Natural killer cell (primary cell): ENCODE results near the gene DIP2A. TPM values are rescaled to one million over a fixed set of nuclear protein-coding genes. Genes with fewer than 3 reads are reported as not detected.

Experiments used
- ATAC-seq, 3 donors: fragments of 150-1000 bp in 2 of 3; fragments of 200-7000 bp in 1 of 3; cut with Tn5 transposase; 1 replicate in 1 of 3; 2 replicates in 2 of 3; pipeline ENCODE4 v1.10.0; 2021; ENCODE audit warnings: mild to moderate bottlenecking in 2 of 3, moderate library complexity in 2 of 3
- DNase-seq, 2 donors: peaks; one replicate each; pipeline versions ENCODE4 v3.0.0 to v3.0.0-alpha.2; 2013 to 2021; ENCODE audit warnings: mixed read lengths in 1 of 2
- H3K27ac ChIP-seq: one replicate; pipeline ENCODE4 v1.5.1; 2013; ENCODE audit warnings: mild to moderate bottlenecking, low read length
- H3K27me3 ChIP-seq: one replicate; pipeline ENCODE4 v1.6.1; 2013; ENCODE audit warnings: low read length; ENCODE audit not compliant: control insufficient read depth, insufficient read depth
- H3K36me3 ChIP-seq: one replicate; pipeline ENCODE4 v1.6.1; 2013; ENCODE audit warnings: low read length; ENCODE audit not compliant: control insufficient read depth, insufficient read depth
- H3K4me1 ChIP-seq: one replicate; pipeline ENCODE4 v1.6.1; 2013; ENCODE audit warnings: low read length; ENCODE audit not compliant: control insufficient read depth, insufficient read depth
- H3K4me3 ChIP-seq: one replicate; pipeline ENCODE4 v1.5.1; 2013; ENCODE audit warnings: low read length
- H3K9me3 ChIP-seq: one replicate; pipeline ENCODE4 v1.6.1; 2013; ENCODE audit warnings: low read length; ENCODE audit not compliant: control insufficient read depth, insufficient read depth
- H3K27ac Mint-ChIP-seq, 2 donors: one replicate each; pipeline ENCODE4 v1.8.0; 2022; ENCODE audit warnings: mild to moderate bottlenecking in 2 of 2, mixed read lengths in 2 of 2, moderate library complexity in 1 of 2
- H3K27me3 Mint-ChIP-seq, 2 donors: one replicate each; pipeline ENCODE4 v1.8.0; 2022; ENCODE audit warnings: low read depth in 2 of 2, mixed read lengths in 2 of 2
- H3K36me3 Mint-ChIP-seq: one replicate; pipeline ENCODE4 v1.8.0; 2022; ENCODE audit warnings: mixed read lengths
- H3K4me1 Mint-ChIP-seq, 2 donors: one replicate each; pipeline ENCODE4 v1.8.0; 2022; ENCODE audit warnings: mixed read lengths in 2 of 2
- H3K4me3 Mint-ChIP-seq: one replicate; pipeline ENCODE4 v1.8.0; 2022; ENCODE audit warnings: mild to moderate bottlenecking, moderate library complexity, mixed read lengths
- H3K9me3 Mint-ChIP-seq, 2 donors: one replicate each; pipeline ENCODE4 v1.8.0; 2022; ENCODE audit warnings: mixed read lengths in 2 of 2
- WGBS: methylation state at CpG from one replicate; pipeline ENCODE4 v1.1.7; 2013; ENCODE audit warnings: missing lambda C conversion rate; ENCODE audit not compliant: insufficient coverage; 5-methylcytosine and 5-hydroxymethylcytosine counted together
- intact Hi-C: fragments of 100-400 bp; cut with micrococcal nuclease; formaldehyde crosslinking; loops from one replicate; pipeline ENCODE4 v1.14.2; 2022
- total RNA-seq, 4 donors: library from RNA; stranded (reverse); fragments of 120-200 nt in 1 of 4; gene quantifications; one replicate each; pipeline versions ENCODE4 v1.2.3 to v1.2.4, GENCODE V29; 2013 to 2022
- TF ChIP-seq, protein P1 (sequence below): fragments of 200-600 bp; IDR thresholded peaks from one replicate; pipeline ENCODE4 v1.8.0; 2022; ENCODE audit warnings: antibody characterized with exemption

DIP2A gene
- total RNA-seq, 3 donors from 2014 or later (not counting 1 experiment from before 2014, with no cell fraction given): 166 to 308 (median 170) TPM

- H3K27ac Mint-ChIP-seq: peak overlapping the region; percentile 58 to 92
- no peaks in the 10 kb centered on the region for H3K9me3 ChIP-seq
- TF ChIP-seq, protein P1, sequence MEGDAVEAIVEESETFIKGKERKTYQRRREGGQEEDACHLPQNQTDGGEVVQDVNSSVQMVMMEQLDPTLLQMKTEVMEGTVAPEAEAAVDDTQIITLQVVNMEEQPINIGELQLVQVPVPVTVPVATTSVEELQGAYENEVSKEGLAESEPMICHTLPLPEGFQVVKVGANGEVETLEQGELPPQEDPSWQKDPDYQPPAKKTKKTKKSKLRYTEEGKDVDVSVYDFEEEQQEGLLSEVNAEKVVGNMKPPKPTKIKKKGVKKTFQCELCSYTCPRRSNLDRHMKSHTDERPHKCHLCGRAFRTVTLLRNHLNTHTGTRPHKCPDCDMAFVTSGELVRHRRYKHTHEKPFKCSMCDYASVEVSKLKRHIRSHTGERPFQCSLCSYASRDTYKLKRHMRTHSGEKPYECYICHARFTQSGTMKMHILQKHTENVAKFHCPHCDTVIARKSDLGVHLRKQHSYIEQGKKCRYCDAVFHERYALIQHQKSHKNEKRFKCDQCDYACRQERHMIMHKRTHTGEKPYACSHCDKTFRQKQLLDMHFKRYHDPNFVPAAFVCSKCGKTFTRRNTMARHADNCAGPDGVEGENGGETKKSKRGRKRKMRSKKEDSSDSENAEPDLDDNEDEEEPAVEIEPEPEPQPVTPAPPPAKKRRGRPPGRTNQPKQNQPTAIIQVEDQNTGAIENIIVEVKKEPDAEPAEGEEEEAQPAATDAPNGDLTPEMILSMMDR: no peak
- no peaks in the 10 kb centered on the region for H3K36me3 Mint-ChIP-seq
- peak overlapping the region; percentile 45 for H3K4me3 Mint-ChIP-seq
- H3K4me3 ChIP-seq: no peak overlapping the region
- intact Hi-C loops: no loop called here
- H3K4me1 Mint-ChIP-seq: peaks cover 39 to 68% of the 10 kb centered on the region in 2 donors
- 70% methylated on average over 6 of the region's 6 CpGs for WGBS
- no peak for DNase-seq
- peaks cover 21% of the 10 kb centered on the region for H3K4me1 ChIP-seq
- peaks cover 5% of the 10 kb centered on the region for H3K36me3 ChIP-seq
- peak overlapping the region; percentile 33 for H3K27ac ChIP-seq
- no peaks in the 10 kb centered on the region for H3K27me3 ChIP-seq
- H3K27me3 Mint-ChIP-seq: no peaks in the 10 kb centered on the region
- no peaks in the 10 kb centered on the region for H3K9me3 Mint-ChIP-seq
- ATAC-seq: peak; percentile 73 to 75 (median 73)
Observed at GRCh38 chr21:46472246-46472645, 13.6 kb downstream of the DIP2A start.

- WGBS: 95% methylated on average over 2 of the region's 2 CpGs
- no peaks in the 10 kb centered on the region for H3K27me3 ChIP-seq
- peaks cover 5% of the 10 kb centered on the region for H3K36me3 ChIP-seq
- H3K27ac Mint-ChIP-seq: peak overlapping the region in 1 of 2 donors; percentile 68
- no peaks in the 10 kb centered on the region for H3K9me3 ChIP-seq
- no peak for ATAC-seq
- H3K27me3 Mint-ChIP-seq: no peaks in the 10 kb centered on the region
- H3K9me3 Mint-ChIP-seq: no peaks in the 10 kb centered on the region
- TF ChIP-seq, protein P1: no peak
- no peaks in the 10 kb centered on the region for H3K36me3 Mint-ChIP-seq
- intact Hi-C loops: no loop called here
- no peak overlapping the region for H3K27ac ChIP-seq
- no peak overlapping the region for H3K4me3 Mint-ChIP-seq
- peaks cover 38 to 58% of the 10 kb centered on the region in 2 donors for H3K4me1 Mint-ChIP-seq
- peaks cover 21% of the 10 kb centered on the region for H3K4me1 ChIP-seq
- DNase-seq: no peak
- no peak overlapping the region for H3K4me3 ChIP-seq
Observed at GRCh38 chr21:46474382-46474781, 15.7 kb downstream of the DIP2A start.

GRCh38 chr21:46475296-46475695, 16.6 kb downstream of the DIP2A start:
- TF ChIP-seq, protein P1: no peak
- Mint-ChIP-seq H3K27me3 (no peaks in the 10 kb centered on the region), H3K27ac (peak overlapping the region in 1 of 2 donors; percentile 68), H3K36me3 (no peaks in the 10 kb centered on the region), H3K4me3 (no peak overlapping the region), H3K9me3 (no peaks in the 10 kb centered on the region), H3K4me1 (peaks cover 38 to 59% of the 10 kb centered on the region in 2 donors)
- no peak for DNase-seq
- Histone ChIP-seq H3K4me3 (no peak overlapping the region), H3K27ac (no peak overlapping the region), H3K27me3 (no peaks in the 10 kb centered on the region), H3K36me3 (peaks cover under 1% of the 10 kb centered on the region), H3K4me1 (peaks cover 21% of the 10 kb centered on the region), H3K9me3 (no peaks in the 10 kb centered on the region)
- WGBS: 75% methylated on average over 1 of the region's 1 CpG
- intact Hi-C loops: no loop called here
- ATAC-seq: no peak

DNA sequence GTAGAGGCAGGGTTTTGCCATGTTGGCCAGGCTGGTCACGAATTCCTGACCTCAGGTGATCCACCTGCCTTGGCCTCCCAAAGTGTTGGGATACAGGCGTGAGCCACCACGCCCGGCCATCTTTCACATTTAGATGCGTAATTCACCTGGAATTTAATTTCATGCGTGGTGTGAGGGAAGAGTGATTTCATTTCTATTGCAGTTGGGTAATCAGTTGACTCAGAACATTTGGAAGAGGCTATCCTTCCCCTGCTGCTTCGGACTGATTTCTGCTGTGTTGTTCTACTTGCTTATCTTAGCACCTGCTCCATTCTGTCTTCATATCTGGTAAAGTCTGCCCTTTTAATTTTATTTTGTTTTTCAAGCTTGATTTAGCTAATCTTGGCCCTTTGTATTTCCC, 19.1 kb downstream of the DIP2A start:
- 97% methylated on average over 7 of the region's 7 CpGs for WGBS
- ATAC-seq (no peak), DNase-seq (no peak)
- Histone ChIP-seq H3K27me3 (no peaks in the 10 kb centered on the region), H3K27ac (no peak overlapping the region), H3K4me3 (no peak overlapping the region), H3K4me1 (peaks cover 10% of the 10 kb centered on the region), H3K36me3 (peaks cover 3% of the 10 kb centered on the region), H3K9me3 (no peaks in the 10 kb centered on the region)
- H3K4me3 Mint-ChIP-seq: no peak overlapping the region
- no peaks in the 10 kb centered on the region for H3K36me3 Mint-ChIP-seq
- intact Hi-C loops: no loop called here
- H3K9me3 Mint-ChIP-seq: no peaks in the 10 kb centered on the region
- H3K27me3 Mint-ChIP-seq: no peaks in the 10 kb centered on the region
- peak overlapping the region in 1 of 2 donors; percentile 25 for H3K27ac Mint-ChIP-seq
- TF ChIP-seq, protein P1: no peak
- H3K4me1 Mint-ChIP-seq: peaks cover 39 to 62% of the 10 kb centered on the region in 2 donors
